Activated CD4-positive, CD25-positive, alpha-beta regulatory T cell treated with anti-CD3 and anti-CD28 coated beads, Interleukin-2, amount 50 U/mL, for 24 hours (primary cell): ENCODE measurements around the gene DNAH2.

Source experiments
- ATAC-seq, 2 donors: fragments of 150-1000 bp; cut with Tn5 transposase; one replicate each; pipeline ENCODE4 v1.10.0; 2021; ENCODE audit warnings: mild to moderate bottlenecking in 1 of 2, moderate library complexity in 1 of 2

DNAH2 gene

GRCh38 chr17:7727886-7728285, 10.3 kb downstream of the DNAH2 start:
- ATAC-seq, result no peak

GRCh38 chr17:7729816-7730215, 12.3 kb downstream of the DNAH2 start:
- ATAC-seq, result no peak

GRCh38 chr17:7732981-7733539, 15.5 kb downstream of the DNAH2 start:
- no peak for ATAC-seq

- ATAC-seq, result no peak
Measured at GRCh38 chr17:7737601-7738000, 20.1 kb downstream of the DNAH2 start.

- no peak for ATAC-seq
Measured at GRCh38 chr17:7739746-7740145, 22.2 kb downstream of the DNAH2 start.

GRCh38 chr17:7740481-7741001, 23.0 kb downstream of the DNAH2 start:
- no peak for ATAC-seq

- no peak for ATAC-seq
Measured at GRCh38 chr17:7742729-7743128, 25.2 kb downstream of the DNAH2 start.

GRCh38 chr17:7744416-7744815, 26.9 kb downstream of the DNAH2 start:
- ATAC-seq, result no peak

GRCh38 chr17:7745748-7746470, 28.4 kb downstream of the DNAH2 start:
- ATAC-seq, result no peak

- no peak for ATAC-seq
Measured at GRCh38 chr17:7747635-7748071, 30.1 kb downstream of the DNAH2 start.

- ATAC-seq, result no peak
Measured at GRCh38 chr17:7748076-7748775, 30.7 kb downstream of the DNAH2 start.

GRCh38 chr17:7750321-7750821, 32.8 kb downstream of the DNAH2 start:
- ATAC-seq, result no peak

- ATAC-seq, result no peak
Measured at GRCh38 chr17:7754656-7755055, 37.1 kb downstream of the DNAH2 start.

- no peak for ATAC-seq
Measured at GRCh38 chr17:7755095-7755890, 37.7 kb downstream of the DNAH2 start.

- no peak for ATAC-seq
Measured at GRCh38 chr17:7756968-7757367, 39.4 kb downstream of the DNAH2 start.

GRCh38 chr17:7763919-7764318, 46.4 kb downstream of the DNAH2 start:
- no peak for ATAC-seq

GRCh38 chr17:7767004-7767403, 49.5 kb downstream of the DNAH2 start:
- no peak for ATAC-seq

GRCh38 chr17:7767405-7768021, 50.0 kb downstream of the DNAH2 start:
- ATAC-seq, result no peak

GRCh38 chr17:7769854-7770253, 52.3 kb downstream of the DNAH2 start:
- no peak for ATAC-seq

- no peak for ATAC-seq
Measured at GRCh38 chr17:7774055-7774521, 56.5 kb downstream of the DNAH2 start.

- no peak for ATAC-seq
Measured at GRCh38 chr17:7775051-7775450, 57.5 kb downstream of the DNAH2 start.

- ATAC-seq, result no peak
Measured at GRCh38 chr17:7777017-7777416, 59.5 kb downstream of the DNAH2 start.
